G401.6 (cell line): ENCODE results near the gene MAPRE2.

ENCODE experiments used
- FAIRE-seq: peaks from 2 replicates; lab custom pipeline; 2012; peaks lifted over from hg19 to GRCh38; lab: Jason Lieb, UNC

The MAPRE2 gene

GRCh38 chr18:35038029-35038428 is 3.2 kb upstream of the MAPRE2 start:
- no peak for FAIRE-seq

GRCh38 chr18:35038881-35039491 is 2.2 kb upstream of the MAPRE2 start:
- no peak for FAIRE-seq

GRCh38 chr18:35040638-35040987 is 600 bp upstream of the MAPRE2 start:
- FAIRE-seq, result no peak

- FAIRE-seq, result no peak
These were observed 688 bp downstream of the MAPRE2 start for GRCh38 chr18:35041815-35042387.

- FAIRE-seq, result no peak
These were observed 1.3 kb downstream of the MAPRE2 start for GRCh38 chr18:35042389-35043071.

GRCh38 chr18:35043207-35043606 is 2.0 kb downstream of the MAPRE2 start:
- no peak for FAIRE-seq

GRCh38 chr18:35045121-35045520 is 3.9 kb downstream of the MAPRE2 start:
- no peak for FAIRE-seq

GRCh38 chr18:35045806-35046205 is 4.6 kb downstream of the MAPRE2 start:
- FAIRE-seq, result no peak

GRCh38 chr18:35047697-35048292 is 6.6 kb downstream of the MAPRE2 start:
- FAIRE-seq, result no peak

GRCh38 chr18:35049111-35050027 is 8.2 kb downstream of the MAPRE2 start:
- FAIRE-seq, result no peak

- FAIRE-seq, result no peak
These were observed 8.9 kb downstream of the MAPRE2 start for GRCh38 chr18:35050028-35050546.

GRCh38 chr18:35050705-35051195 is 9.5 kb downstream of the MAPRE2 start:
- FAIRE-seq, result no peak

- FAIRE-seq, result no peak
These were observed 10.6 kb downstream of the MAPRE2 start for GRCh38 chr18:35051641-35052377.

- FAIRE-seq, result no peak
These were observed 13.2 kb downstream of the MAPRE2 start for GRCh38 chr18:35054401-35054800.

GRCh38 chr18:35055105-35055504 is 13.9 kb downstream of the MAPRE2 start:
- no peak for FAIRE-seq

- FAIRE-seq, result no peak
These were observed 14.5 kb downstream of the MAPRE2 start for GRCh38 chr18:35055726-35056125.

- no peak for FAIRE-seq
These were observed 18.2 kb downstream of the MAPRE2 start for GRCh38 chr18:35059280-35059927.

- no peak for FAIRE-seq
These were observed 19.1 kb downstream of the MAPRE2 start for GRCh38 chr18:35060122-35060815.

GRCh38 chr18:35061336-35061735 is 20.1 kb downstream of the MAPRE2 start:
- no peak for FAIRE-seq

GRCh38 chr18:35061804-35062203 is 20.6 kb downstream of the MAPRE2 start:
- FAIRE-seq, result no peak
